ENCODE results near the gene SLC38A8. TPM values are rescaled to one million over a fixed set of nuclear protein-coding genes. Genes with fewer than 3 reads are reported as not detected.

The SLC38A8 gene
- total and polyA plus RNA-seq, 8 donors, result 0.14 to 0.49 (median 0.34) TPM; not detected in 4

DNA sequence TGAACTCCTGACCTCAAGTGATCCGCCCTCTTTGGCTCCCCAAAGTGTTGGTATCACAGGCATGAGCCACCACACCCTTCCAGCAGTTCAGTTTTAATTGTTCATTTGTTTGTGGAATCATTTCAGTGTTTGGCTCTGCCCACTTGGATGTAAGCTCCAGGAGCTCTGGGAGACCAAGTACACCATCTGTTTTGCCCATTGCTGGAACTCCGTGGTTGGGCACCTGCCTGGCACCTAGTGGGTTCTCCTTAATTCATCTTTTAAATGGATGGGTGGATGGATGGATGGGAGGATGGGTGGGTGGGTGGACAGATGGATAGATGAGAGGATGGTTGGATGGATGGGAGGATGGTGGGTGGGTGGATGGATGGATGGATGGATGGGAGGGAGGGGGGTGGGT is 75.5 kb downstream of the SLC38A8 start:
- FAIRE-seq, result no peak
- intact Hi-C loops (cut with DNase I), result loop anchor here in 2 of 3 donors (5.0 to 10.0 kb wide), 3 partner anchors 78 to 208 kb away; partner anchors contain the start of gene SLC38A8 (in 1 of the 2)
- 65 to 67% methylated on average over 2 of the region's 2 CpGs for WGBS, 2 donors
- Histone ChIP-seq H3K27ac (no peak overlapping the region), H3K36me3 (peaks cover 0 to 6% (median 0%) of the 10 kb centered on the region in 3 donors), H3K4me3 (no peak overlapping the region), H3K4me1 (no peaks in the 10 kb centered on the region), H3K9me3 (no peaks in the 10 kb centered on the region), H3K27me3 (no peaks in the 10 kb centered on the region)
- DNase-seq, result peak in 1 of 6 donors; percentile 12
- TF ChIP-seq, protein P1, sequence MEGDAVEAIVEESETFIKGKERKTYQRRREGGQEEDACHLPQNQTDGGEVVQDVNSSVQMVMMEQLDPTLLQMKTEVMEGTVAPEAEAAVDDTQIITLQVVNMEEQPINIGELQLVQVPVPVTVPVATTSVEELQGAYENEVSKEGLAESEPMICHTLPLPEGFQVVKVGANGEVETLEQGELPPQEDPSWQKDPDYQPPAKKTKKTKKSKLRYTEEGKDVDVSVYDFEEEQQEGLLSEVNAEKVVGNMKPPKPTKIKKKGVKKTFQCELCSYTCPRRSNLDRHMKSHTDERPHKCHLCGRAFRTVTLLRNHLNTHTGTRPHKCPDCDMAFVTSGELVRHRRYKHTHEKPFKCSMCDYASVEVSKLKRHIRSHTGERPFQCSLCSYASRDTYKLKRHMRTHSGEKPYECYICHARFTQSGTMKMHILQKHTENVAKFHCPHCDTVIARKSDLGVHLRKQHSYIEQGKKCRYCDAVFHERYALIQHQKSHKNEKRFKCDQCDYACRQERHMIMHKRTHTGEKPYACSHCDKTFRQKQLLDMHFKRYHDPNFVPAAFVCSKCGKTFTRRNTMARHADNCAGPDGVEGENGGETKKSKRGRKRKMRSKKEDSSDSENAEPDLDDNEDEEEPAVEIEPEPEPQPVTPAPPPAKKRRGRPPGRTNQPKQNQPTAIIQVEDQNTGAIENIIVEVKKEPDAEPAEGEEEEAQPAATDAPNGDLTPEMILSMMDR (IDR thresholded peaks at IDR 0.05), result no peak
- ATAC-seq, result no peak

DNA sequence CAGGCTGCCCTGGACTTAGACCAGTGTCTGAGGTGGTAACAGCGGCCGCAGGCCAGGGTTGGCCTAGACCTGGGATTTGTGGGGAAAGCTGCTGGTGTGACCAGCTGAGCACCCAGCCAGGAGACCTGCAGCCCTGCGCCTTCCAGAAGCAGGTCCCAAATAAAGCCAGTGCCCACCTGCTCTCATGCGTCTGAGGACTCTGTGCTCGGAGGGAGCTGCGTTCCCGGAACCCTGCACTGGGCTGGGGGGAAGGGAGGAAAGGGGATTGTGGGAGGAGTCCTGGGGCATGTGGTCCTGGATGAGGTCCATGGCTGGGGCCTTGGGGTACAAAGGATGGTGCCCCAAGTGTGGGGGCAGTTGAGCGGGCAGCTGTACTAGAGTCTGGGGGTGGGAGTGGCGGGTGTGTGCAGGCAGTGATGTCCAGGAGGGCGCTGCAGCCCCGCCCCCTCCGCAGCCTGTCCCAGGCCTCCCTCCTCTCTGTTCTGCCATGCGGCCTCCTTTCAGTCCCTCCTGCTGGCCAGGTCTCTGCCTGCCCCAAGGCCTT is 76.4 kb downstream of the SLC38A8 start:
- no peaks in the 10 kb centered on the region for H3K9me3 ChIP-seq
- TF ChIP-seq, protein P1 (IDR thresholded peaks at IDR 0.05), result no peak
- DNase-seq, result peak in 1 of 6 donors; percentile 67
- FAIRE-seq, result no peak
- no peaks in the 10 kb centered on the region for H3K4me1 ChIP-seq
- H3K4me3 ChIP-seq, result no peak overlapping the region
- ATAC-seq, result no peak
- intact Hi-C loops (cut with DNase I), result loop anchor here in 2 of 3 donors (5.0 to 10.0 kb wide), 3 partner anchors 79 to 209 kb away; partner anchors contain the start of gene SLC38A8 (in 1 of the 2)
- H3K36me3 ChIP-seq, result peaks cover 0 to 11% (median 0%) of the 10 kb centered on the region in 3 donors
- 92 to 93% methylated on average over 9 to 13 of the region's 13 CpGs for WGBS, 2 donors
- H3K27me3 ChIP-seq, result no peaks in the 10 kb centered on the region
- H3K27ac ChIP-seq, result no peak overlapping the region

DNA sequence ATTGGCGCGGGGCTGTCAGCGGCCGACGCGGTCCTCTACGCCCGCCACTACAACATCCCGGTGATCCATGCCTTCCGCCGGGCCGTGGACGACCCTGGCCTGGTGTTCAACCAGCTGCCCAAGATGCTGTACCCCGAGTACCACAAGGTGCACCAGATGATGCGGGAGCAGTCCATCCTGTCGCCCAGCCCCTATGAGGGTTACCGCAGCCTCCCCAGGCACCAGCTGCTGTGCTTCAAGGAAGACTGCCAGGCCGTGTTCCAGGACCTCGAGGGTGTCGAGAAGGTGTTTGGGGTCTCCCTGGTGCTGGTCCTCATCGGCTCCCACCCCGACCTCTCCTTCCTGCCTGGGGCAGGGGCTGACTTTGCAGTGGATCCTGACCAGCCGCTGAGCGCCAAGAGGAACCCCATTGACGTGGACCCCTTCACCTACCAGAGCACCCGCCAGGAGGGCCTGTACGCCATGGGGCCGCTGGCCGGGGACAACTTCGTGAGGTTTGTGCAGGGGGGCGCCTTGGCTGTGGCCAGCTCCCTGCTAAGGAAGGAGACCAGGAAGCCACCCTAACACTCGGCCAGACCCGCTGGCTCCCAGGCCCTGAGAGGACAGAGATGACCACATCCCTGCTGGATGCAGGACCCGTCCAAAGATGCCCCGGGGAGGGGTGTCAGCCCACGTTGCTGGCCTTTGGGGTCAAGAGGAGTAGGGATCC is 77.0 kb downstream of the SLC38A8 start:
- Histone ChIP-seq H3K27me3 (no peaks in the 10 kb centered on the region), H3K36me3 (peaks cover 0 to 17% (median 0%) of the 10 kb centered on the region in 3 donors), H3K9me3 (no peaks in the 10 kb centered on the region), H3K4me3 (no peak overlapping the region), H3K4me1 (no peaks in the 10 kb centered on the region), H3K27ac (no peak overlapping the region)
- no peak for ATAC-seq
- DNase-seq, result peak in 1 of 6 donors; percentile 69
- TF ChIP-seq, protein P1 (IDR thresholded peaks at IDR 0.05), result no peak
- 89 to 92% methylated on average over 36 of the region's 36 CpGs for WGBS, 2 donors
- FAIRE-seq, result no peak
- intact Hi-C loops (cut with DNase I), result loop anchor here in 2 of 3 donors (5.0 to 10.0 kb wide), 3 partner anchors 79 to 209 kb away; partner anchors contain the start of gene SLC38A8 (in 1 of the 2)

DNA sequence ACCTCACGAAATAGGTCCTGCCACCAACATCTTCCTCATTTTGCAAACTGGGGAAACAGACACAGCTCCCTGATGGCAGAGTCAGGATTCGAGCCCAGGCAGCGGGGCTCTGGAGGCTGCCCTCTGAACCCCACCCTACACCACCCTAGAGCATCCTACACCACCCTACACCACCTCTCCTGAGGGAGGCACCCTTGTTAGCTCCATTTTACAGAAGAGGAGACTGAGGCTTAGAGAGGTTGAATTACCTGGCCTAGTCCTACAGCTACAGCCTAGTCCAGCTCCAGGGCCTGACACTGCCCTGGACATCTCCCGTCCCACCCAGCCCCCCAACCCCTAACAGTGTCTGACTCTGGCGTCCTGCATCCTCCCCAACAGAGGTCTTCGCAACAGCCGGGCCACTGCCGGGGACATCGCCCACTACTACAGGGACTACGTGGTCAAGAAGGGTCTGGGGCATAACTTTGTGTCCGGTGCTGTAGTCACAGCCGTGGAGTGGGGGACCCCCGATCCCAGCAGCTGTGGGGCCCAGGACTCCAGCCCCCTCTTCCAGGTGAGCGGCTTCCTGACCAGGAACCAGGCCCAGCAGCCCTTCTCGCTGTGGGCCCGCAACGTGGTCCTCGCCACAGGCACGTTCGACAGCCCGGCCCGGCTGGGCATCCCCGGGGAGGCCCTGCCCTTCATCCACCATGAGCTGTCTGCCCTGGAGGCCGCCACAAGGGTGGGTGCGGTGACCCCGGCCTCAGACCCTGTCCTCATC is 77.7 kb downstream of the SLC38A8 start:
- intact Hi-C loops (cut with DNase I), result loop anchor here in 2 of 3 donors (5.0 to 10.0 kb wide), 3 partner anchors 80 to 210 kb away; partner anchors contain the start of gene SLC38A8 (in 1 of the 2)
- no peaks in the 10 kb centered on the region for H3K4me1 ChIP-seq
- TF ChIP-seq, protein P1 (IDR thresholded peaks at IDR 0.05), result no peak
- H3K36me3 ChIP-seq, result peaks cover 0 to 23% (median 0%) of the 10 kb centered on the region in 3 donors
- DNase-seq, result peak in 1 of 6 donors; percentile 65
- no peak overlapping the region for H3K27ac ChIP-seq
- no peak for FAIRE-seq
- H3K27me3 ChIP-seq, result no peaks in the 10 kb centered on the region
- ATAC-seq, result no peak
- 92 to 93% methylated on average over 26 of the region's 26 CpGs for WGBS, 2 donors
- H3K9me3 ChIP-seq, result no peaks in the 10 kb centered on the region
- H3K4me3 ChIP-seq, result no peak overlapping the region
